ENCODE results near the gene CERCAM.
A peak's percentile ranks its signal among the peaks of the same experiment; 100 is the strongest.
"Not testable (repeated sequence)": the region's sequence is repeated elsewhere in the genome, so short reads cannot be mapped to it uniquely, and the experiment has no call there.

The CERCAM gene

GRCh38 chr9:128411364-128412119, 9.1 kb upstream of the CERCAM start:
- TF ChIP-seq CTCF (IDR thresholded peaks at IDR 0.05; ENCODE audit: insufficient read depth, low read depth, low read length, missing control alignments): no peak
- no peak for DNase-seq (ENCODE audit: low read depth)
- no peak overlapping the region for H3K4me3 ChIP-seq (ENCODE audit: low read length)

GRCh38 chr9:128412120-128412790, 8.4 kb upstream of the CERCAM start:
- H3K4me3 ChIP-seq (ENCODE audit: low read length): no peak overlapping the region
- DNase-seq (ENCODE audit: low read depth): peak; percentile 46
- TF ChIP-seq CTCF (IDR thresholded peaks at IDR 0.05; ENCODE audit: insufficient read depth, low read depth, low read length, missing control alignments): peak; percentile 64

- DNase-seq (ENCODE audit: low read depth); H3K4me3 ChIP-seq (ENCODE audit: low read length): not testable (repeated sequence)
These were observed 6.9 kb upstream of the CERCAM start for GRCh38 chr9:128413728-128414127.

GRCh38 chr9:128414461-128414860, 6.2 kb upstream of the CERCAM start:
- TF ChIP-seq CTCF (IDR thresholded peaks at IDR 0.05; ENCODE audit: insufficient read depth, low read depth, low read length, missing control alignments): peak; percentile 33
- DNase-seq (ENCODE audit: low read depth): no peak
- no peak overlapping the region for H3K4me3 ChIP-seq (ENCODE audit: low read length)

GRCh38 chr9:128415281-128415680, 5.4 kb upstream of the CERCAM start:
- no peak overlapping the region for H3K4me3 ChIP-seq (ENCODE audit: low read length)
- DNase-seq (ENCODE audit: low read depth): no peak
- TF ChIP-seq CTCF (IDR thresholded peaks at IDR 0.05; ENCODE audit: insufficient read depth, low read depth, low read length, missing control alignments): no peak

GRCh38 chr9:128416014-128416413, 4.6 kb upstream of the CERCAM start:
- TF ChIP-seq CTCF (IDR thresholded peaks at IDR 0.05; ENCODE audit: insufficient read depth, low read depth, low read length, missing control alignments): no peak
- peak; percentile 79 for DNase-seq (ENCODE audit: low read depth)
- H3K4me3 ChIP-seq (ENCODE audit: low read length): no peak overlapping the region

- no peak for TF ChIP-seq CTCF (IDR thresholded peaks at IDR 0.05; ENCODE audit: insufficient read depth, low read depth, low read length, missing control alignments)
- no peak overlapping the region for H3K4me3 ChIP-seq (ENCODE audit: low read length)
- DNase-seq (ENCODE audit: low read depth): no peak
These were observed 4.1 kb upstream of the CERCAM start for GRCh38 chr9:128416432-128417019.

All from epithelial cell of esophagus (primary cell).